Stimulated activated CD4-positive, alpha-beta T cell treated with anti-CD3 and anti-CD28 coated beads, Interleukin-12 subunit alpha, Interleukin-12 subunit beta, amount 100 ng/mL, for 48 hours (primary cell): ENCODE measurements around the gene SERGEF.

Source experiments
- DNase-seq, 3 donors: peaks; one replicate each; pipeline ENCODE4 v3.0.0-alpha.2; 2020; ENCODE audit warnings: low read depth in 2 of 3, low spot score in 1 of 3

Gene SERGEF

GRCh38 chr11:17772704-17773600 is 239.9 kb downstream of the SERGEF start:
- DNase-seq, result no peak

- no peak for DNase-seq
These were observed 240.9 kb downstream of the SERGEF start for GRCh38 chr11:17771841-17772401.

- no peak for DNase-seq
These were observed 241.4 kb downstream of the SERGEF start for GRCh38 chr11:17771415-17771814.

GRCh38 chr11:17770917-17771316 is 241.9 kb downstream of the SERGEF start:
- no peak for DNase-seq

GRCh38 chr11:17770048-17770652 is 242.7 kb downstream of the SERGEF start:
- no peak for DNase-seq

GRCh38 chr11:17769218-17769617 is 243.6 kb downstream of the SERGEF start:
- no peak for DNase-seq

- DNase-seq, result no peak
These were observed 244.3 kb downstream of the SERGEF start for GRCh38 chr11:17768547-17768946.

GRCh38 chr11:17767914-17768313 is 244.9 kb downstream of the SERGEF start:
- DNase-seq, result no peak

- no peak for DNase-seq
These were observed 245.5 kb downstream of the SERGEF start for GRCh38 chr11:17767301-17767885.

- no peak for DNase-seq
These were observed 246.3 kb downstream of the SERGEF start for GRCh38 chr11:17766590-17766989.

- no peak for DNase-seq
These were observed 246.8 kb downstream of the SERGEF start for GRCh38 chr11:17766073-17766359.

- DNase-seq, result no peak
These were observed 247.3 kb downstream of the SERGEF start for GRCh38 chr11:17765356-17766072.

GRCh38 chr11:17764446-17765218 is 248.2 kb downstream of the SERGEF start:
- no peak for DNase-seq

GRCh38 chr11:17763703-17764102 is 249.1 kb downstream of the SERGEF start:
- DNase-seq, result no peak

GRCh38 chr11:17763244-17763643 is 249.6 kb downstream of the SERGEF start:
- DNase-seq, result no peak

GRCh38 chr11:17762309-17762974 is 250.4 kb downstream of the SERGEF start:
- DNase-seq, result no peak

GRCh38 chr11:17760102-17761029 is 252.5 kb downstream of the SERGEF start:
- DNase-seq, result peak in 1 of 3 donors; percentile 13

GRCh38 chr11:17755891-17756290 is 257.0 kb downstream of the SERGEF start:
- no peak for DNase-seq

- no peak for DNase-seq
These were observed 259.2 kb downstream of the SERGEF start for GRCh38 chr11:17753641-17754040.
